ENCODE data around the gene IP6K1. TPM values are rescaled to one million over a fixed set of nuclear protein-coding genes. Genes with fewer than 3 reads are reported as not detected.

The IP6K1 gene
- polyA plus RNA-seq, 1 donor (not counting 4 experiments of a cell fraction or from before 2014, with no cell fraction given), result 24.5 TPM

GRCh38 chr3:49761661-49762060 lies 24.7 kb downstream of the IP6K1 start:
- TF ChIP-seq EZH2 (IDR thresholded peaks at IDR 0.05; ENCODE audit: low read length) (no peak), CTCF (optimal IDR thresholded peaks at IDR 0.05 in 1 of 3, IDR thresholded peaks at IDR 0.05 in 1 of 3, conservative IDR thresholded peaks at IDR 0.05 in 1 of 3; ENCODE audit: extremely low read depth in 1 of 3, insufficient read depth in 2 of 3, low read length in 3 of 3) (no peak)
- Histone ChIP-seq H3K9me3 (ENCODE audit: control insufficient read depth, low read depth, low read length) (no peaks in the 10 kb centered on the region), H3K9me1 (ENCODE audit: control insufficient read depth, extremely low read depth, insufficient read depth, low read length) (no peaks in the 10 kb centered on the region), H4K20me1 (ENCODE audit: control insufficient read depth, extremely low read depth, insufficient read depth, low read length) (no peaks in the 10 kb centered on the region), H3K27ac (ENCODE audit: control insufficient read depth, insufficient read depth, low read length) (no peak overlapping the region), H2AFZ (ENCODE audit: control insufficient read depth, low read length) (no peak overlapping the region), H3K27me3 (ENCODE audit: control insufficient read depth, extremely low read depth, insufficient read depth, low read length) (no peaks in the 10 kb centered on the region), H3K4me1 (ENCODE audit: control insufficient read depth, extremely low read depth, insufficient read depth, low read length) (no peaks in the 10 kb centered on the region), H3K4me2 (ENCODE audit: control insufficient read depth, extremely low read depth, insufficient read depth, low read depth, low read length) (no peak overlapping the region), H3K9ac (ENCODE audit: control insufficient read depth, extremely low read depth, insufficient read depth, low read length) (no peak overlapping the region), H3K36me3 (ENCODE audit: control insufficient read depth in 2 of 2, extremely low read depth in 1 of 2, insufficient read depth in 2 of 2, low read length in 2 of 2) (no peaks in the 10 kb centered on the region), H3K4me3 (ENCODE audit: control insufficient read depth in 2 of 3, extremely low read depth in 1 of 3, insufficient read depth in 2 of 3, low read depth in 1 of 3, low read length in 3 of 3) (no peak overlapping the region), H3K79me2 (ENCODE audit: control insufficient read depth, insufficient read depth, low read length) (peaks cover 36% of the 10 kb centered on the region)
- FAIRE-seq (no peak), DNase-seq (ENCODE audit: low read depth, low spot score) (no peak)
- dilution Hi-C loops (cut with MboI; ENCODE audit: extremely low pct_ligation_motif_present, low sequenced_read_pairs), result no loop called here

- Histone ChIP-seq H3K9me3 (ENCODE audit: control insufficient read depth, low read depth, low read length) (no peaks in the 10 kb centered on the region), H3K4me3 (ENCODE audit: control insufficient read depth in 2 of 3, extremely low read depth in 1 of 3, insufficient read depth in 2 of 3, low read depth in 1 of 3, low read length in 3 of 3) (no peak overlapping the region), H3K79me2 (ENCODE audit: control insufficient read depth, insufficient read depth, low read length) (peaks cover 34% of the 10 kb centered on the region), H4K20me1 (ENCODE audit: control insufficient read depth, extremely low read depth, insufficient read depth, low read length) (no peaks in the 10 kb centered on the region), H3K4me2 (ENCODE audit: control insufficient read depth, extremely low read depth, insufficient read depth, low read depth, low read length) (no peak overlapping the region), H3K9me1 (ENCODE audit: control insufficient read depth, extremely low read depth, insufficient read depth, low read length) (no peaks in the 10 kb centered on the region), H3K27ac (ENCODE audit: control insufficient read depth, insufficient read depth, low read length) (no peak overlapping the region), H3K9ac (ENCODE audit: control insufficient read depth, extremely low read depth, insufficient read depth, low read length) (no peak overlapping the region), H3K4me1 (ENCODE audit: control insufficient read depth, extremely low read depth, insufficient read depth, low read length) (no peaks in the 10 kb centered on the region), H3K36me3 (ENCODE audit: control insufficient read depth in 2 of 2, extremely low read depth in 1 of 2, insufficient read depth in 2 of 2, low read length in 2 of 2) (no peaks in the 10 kb centered on the region), H3K27me3 (ENCODE audit: control insufficient read depth, extremely low read depth, insufficient read depth, low read length) (no peaks in the 10 kb centered on the region), H2AFZ (ENCODE audit: control insufficient read depth, low read length) (no peak overlapping the region)
- FAIRE-seq, result no peak
- dilution Hi-C loops (cut with MboI; ENCODE audit: extremely low pct_ligation_motif_present, low sequenced_read_pairs), result no loop called here
- DNase-seq (ENCODE audit: low read depth, low spot score), result no peak
- no peak for TF ChIP-seq CTCF (optimal IDR thresholded peaks at IDR 0.05 in 1 of 3, IDR thresholded peaks at IDR 0.05 in 1 of 3, conservative IDR thresholded peaks at IDR 0.05 in 1 of 3; ENCODE audit: extremely low read depth in 1 of 3, insufficient read depth in 2 of 3, low read length in 3 of 3)
- no peak for TF ChIP-seq EZH2 (IDR thresholded peaks at IDR 0.05; ENCODE audit: low read length)
These were observed 27.1 kb downstream of the IP6K1 start for GRCh38 chr3:49759226-49759625.
